EH (cell line): ENCODE results near the gene NCOR2.

Experiments used
- DNase-seq: peaks from one replicate; pipeline ENCODE4 v3.0.0-alpha.2; 2015; ENCODE audit warnings: low read depth

NCOR2 gene

DNA sequence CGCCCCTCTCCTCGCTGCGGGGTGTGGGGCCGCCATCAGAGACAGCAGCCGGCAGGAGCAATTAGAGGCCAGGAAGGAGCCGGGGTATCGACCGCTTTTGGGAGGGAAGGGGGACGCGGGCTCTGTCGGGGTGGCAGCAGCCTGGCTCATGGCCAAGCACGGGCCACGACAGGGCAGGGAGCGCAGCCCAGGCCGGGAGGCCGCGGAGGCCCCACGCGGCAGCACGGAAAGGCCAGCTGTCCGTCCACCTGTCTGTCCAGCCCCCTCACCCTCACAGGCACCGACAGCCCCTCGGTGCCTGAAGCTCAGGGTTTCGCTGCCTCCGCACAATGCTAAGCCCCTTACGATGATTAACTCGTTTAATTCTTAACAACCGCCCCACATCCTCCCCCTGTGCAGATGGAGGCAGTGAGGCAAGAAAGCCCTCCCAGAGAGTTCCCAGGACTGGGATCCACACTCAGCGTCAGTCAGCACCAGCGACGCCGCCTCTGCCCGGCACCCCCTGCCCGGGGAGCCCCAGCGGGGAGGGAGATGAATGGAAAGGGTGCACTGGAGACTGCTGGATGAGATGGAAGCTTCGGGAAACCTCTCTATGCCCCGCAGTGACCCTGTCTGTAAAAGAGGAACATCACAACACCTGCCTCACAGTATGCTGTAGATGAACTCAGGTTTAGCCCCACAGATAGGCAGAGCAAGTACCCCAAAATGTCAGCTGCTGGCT lies 23.7 kb downstream of the NCOR2 start:
- no peak for DNase-seq

DNA sequence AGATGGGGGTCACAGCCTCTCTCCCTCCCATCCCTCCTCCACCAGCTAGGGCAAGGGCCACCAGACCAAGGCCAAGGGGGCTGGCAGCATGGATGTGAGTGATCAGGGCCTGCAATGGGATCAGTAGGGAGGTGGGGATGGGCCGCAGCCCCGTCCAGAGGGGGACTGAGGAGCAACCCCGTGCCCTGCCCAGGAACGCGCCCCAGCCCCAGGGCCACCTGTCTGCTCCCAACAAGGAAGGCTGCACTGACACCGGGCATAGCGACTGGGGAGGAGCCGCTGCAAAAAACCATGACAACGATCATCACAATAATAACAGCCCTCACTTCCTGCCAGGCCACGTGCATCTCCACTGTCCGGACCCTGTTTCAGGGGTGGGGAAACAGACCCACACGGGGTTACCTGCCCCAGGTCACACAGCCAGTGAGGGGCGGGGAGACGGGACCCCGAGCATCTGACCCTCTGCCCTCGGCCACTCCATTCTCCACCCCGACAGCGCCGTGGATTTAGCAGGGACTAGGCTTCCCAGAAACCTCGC lies 24.3 kb downstream of the NCOR2 start:
- DNase-seq = peak; percentile 54

DNA sequence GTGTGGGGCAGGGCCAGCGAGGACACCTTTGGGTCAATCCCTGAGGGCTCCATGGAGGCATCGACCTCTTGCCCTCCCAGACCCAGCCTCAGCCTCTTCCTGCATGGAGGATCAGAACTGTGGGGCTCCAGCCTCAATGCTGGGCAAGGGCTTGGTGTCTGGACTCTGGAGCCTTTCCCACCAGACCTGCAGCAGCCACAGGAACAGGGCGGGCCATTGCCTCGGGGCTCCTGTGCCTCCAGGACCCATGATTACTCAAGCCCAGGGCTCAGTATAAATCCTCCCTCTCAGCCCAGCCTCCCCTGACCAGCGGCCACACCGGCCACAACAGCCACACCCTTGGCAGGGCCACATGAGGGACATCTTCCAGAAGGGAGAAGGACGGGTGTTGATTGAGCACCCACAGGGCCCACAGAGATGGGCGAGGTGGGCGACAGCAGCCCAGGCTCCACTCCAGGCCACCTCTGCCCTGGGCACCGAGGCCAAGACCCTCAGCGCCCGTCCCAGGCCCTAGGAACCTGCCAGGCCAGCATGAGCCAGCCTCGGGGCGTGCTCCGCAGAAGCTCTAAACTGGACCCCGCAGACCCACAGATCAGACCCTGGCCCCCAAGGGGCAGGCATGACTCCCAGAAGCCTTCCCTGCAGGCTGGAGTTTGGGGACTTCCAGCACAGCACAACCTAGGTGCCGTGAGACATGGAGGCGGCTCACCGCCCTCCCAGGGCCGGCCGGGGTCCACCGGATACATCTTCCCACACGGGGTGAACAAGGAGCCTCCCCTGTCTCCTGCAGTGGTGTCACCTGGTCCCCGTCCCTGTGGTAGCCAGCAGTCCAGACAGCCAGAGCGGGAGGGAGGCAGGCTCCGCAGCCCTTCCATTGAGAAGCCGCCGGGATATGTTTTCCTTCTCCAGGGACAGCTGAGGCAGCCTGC lies 25.1 kb downstream of the NCOR2 start:
- DNase-seq = no peak

GRCh38 chr12:124541322-124541721 lies 26.1 kb downstream of the NCOR2 start:
- no peak for DNase-seq

GRCh38 chr12:124539084-124540041 lies 28.0 kb downstream of the NCOR2 start:
- DNase-seq = no peak

GRCh38 chr12:124538194-124539082 lies 29.0 kb downstream of the NCOR2 start:
- DNase-seq = peak; percentile 48

DNA sequence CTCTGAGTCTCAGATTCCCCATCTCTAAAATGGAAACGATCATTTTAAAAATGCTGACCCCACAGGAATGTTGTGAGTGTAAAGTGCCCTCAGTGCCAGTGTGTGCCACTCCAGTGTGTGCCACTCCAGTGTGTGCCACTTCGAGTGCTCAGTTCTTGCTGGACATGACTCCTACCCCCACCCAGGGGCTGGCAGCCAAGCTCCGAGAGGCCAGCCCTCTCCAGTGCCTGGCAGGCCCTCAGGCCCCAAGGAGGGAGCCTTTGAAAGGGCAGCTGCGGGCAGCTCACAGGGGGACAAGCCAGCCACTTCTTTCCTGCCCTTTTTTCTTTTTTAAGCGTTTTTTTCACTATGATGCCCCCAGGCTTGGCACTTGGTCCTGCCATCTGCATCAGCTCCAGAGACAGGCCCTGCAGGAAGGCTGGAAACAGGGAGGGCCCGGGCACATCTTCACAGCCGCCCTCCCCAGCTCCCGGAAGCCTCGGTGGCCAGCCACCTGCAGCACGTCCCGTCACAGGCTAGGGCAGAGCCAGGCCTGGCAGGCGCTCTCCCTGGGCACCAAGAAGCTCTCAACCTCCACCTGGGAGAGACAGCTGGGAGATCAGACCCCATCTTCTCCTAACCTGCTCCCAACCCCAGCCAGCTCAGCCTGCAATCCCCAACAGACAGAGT lies 29.8 kb downstream of the NCOR2 start:
- DNase-seq = no peak

DNA sequence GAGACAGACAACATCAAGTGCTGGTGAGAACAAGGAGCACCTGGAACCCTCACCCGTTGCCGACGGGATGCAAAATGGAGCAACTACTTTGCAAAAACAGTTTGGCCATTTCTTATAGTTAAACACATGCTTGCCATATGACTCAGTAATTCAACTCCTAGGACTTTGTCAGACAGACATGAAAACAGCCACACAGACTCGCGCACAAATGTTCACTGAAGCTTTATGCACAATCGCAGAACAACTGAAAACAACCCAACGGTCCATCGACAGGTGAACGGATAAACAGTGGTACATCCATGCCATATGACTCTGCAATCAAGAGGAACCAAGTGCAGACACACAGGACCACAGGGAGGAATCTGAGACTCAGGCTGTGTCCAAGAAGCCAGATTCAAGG lies 30.8 kb downstream of the NCOR2 start:
- DNase-seq = peak; percentile 67

GRCh38 chr12:124534776-124535740 lies 32.4 kb downstream of the NCOR2 start:
- DNase-seq = no peak

DNA sequence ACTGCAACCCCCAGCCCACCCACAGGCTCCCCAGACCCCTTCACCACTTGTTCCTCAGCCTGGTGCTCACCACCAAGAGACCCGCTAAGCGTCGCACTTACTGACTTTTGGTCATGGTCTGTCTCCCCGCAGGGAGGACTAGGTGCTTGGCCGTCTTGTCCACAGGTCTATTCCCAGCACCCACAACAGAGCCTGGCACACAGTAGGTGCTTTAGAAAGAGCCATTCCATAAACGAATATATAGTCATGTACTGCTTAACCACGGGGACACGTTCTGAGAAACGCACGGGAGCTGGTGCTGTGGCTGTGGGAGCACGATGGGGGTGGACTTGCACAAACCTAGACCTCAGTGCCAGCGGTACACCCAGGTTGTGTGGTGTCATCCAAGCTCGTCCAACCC lies 34.0 kb downstream of the NCOR2 start:
- DNase-seq = no peak

DNA sequence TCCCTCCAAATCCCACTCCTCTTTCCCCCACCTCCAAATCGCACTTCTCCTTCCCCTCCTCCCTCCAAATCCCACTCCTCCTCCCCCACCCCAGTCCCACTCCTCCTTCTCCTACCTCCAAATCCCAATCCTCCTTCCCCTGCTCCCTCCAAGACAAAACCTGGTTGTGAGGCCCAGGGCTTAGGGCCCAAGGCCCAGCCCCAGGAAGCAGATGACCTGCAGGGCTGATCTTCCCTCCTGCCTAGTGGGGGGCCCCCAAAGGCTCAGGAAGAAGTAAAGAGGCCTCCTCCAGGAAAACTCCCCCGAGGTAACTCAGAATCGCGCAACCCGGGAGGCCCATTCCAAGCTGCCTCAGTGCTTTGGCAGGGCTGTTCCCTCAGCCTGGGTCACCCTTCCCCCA lies 34.4 kb downstream of the NCOR2 start:
- no peak for DNase-seq

DNA sequence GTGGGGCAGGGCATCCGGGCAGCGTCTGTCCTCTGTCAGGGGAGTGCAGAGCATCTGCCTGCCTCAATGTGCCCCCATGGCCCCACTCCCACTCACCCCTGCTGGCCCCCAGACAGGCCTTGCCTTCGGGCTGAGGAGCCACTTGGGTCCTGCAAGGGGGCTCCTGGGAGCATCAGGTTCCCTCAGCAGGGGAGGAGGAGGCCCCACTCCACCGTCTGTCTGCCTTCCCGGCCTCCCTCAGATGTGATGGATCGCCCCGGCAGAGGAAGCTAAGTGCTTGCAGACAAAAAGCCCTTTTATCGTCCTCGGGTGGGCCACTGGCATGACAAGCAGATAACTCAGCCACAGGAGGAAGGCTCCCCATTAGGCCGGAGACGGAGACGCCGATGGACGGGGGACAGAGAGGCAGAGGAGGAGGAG lies 35.1 kb downstream of the NCOR2 start:
- DNase-seq = no peak

- no peak for DNase-seq
Observed at GRCh38 chr12:124531906-124532305, 35.5 kb downstream of the NCOR2 start.

GRCh38 chr12:124531281-124531745 lies 36.1 kb downstream of the NCOR2 start:
- no peak for DNase-seq

DNA sequence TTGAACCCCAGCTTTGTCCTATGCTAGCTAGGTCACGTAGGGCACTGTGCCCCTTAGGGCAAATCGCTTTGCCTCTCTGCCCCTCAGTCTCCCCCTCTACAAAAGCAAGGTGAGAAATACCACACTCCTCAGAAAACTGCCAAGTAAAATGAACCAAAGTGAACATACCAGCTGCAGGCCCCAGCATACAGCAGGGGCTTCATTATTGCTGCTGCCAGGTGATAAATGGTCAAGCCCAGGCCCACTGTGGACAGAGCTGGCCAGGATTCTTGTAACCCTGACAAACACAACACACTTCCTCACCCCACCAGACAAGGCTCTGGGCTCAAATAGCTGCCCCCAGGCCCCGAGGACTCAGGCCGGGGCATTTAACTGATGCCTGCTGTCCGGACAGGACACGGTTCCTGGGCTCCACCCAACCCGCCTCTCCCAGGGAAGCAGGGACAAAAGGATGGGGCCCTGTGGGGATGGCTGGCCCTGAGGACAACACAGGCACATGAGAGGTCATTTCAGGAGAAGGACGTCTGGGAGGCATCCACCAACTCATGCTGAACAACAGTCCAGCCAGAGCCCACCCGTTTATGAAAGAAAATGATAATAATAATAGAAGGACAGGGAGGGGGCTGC lies 36.7 kb downstream of the NCOR2 start:
- no peak for DNase-seq

DNA sequence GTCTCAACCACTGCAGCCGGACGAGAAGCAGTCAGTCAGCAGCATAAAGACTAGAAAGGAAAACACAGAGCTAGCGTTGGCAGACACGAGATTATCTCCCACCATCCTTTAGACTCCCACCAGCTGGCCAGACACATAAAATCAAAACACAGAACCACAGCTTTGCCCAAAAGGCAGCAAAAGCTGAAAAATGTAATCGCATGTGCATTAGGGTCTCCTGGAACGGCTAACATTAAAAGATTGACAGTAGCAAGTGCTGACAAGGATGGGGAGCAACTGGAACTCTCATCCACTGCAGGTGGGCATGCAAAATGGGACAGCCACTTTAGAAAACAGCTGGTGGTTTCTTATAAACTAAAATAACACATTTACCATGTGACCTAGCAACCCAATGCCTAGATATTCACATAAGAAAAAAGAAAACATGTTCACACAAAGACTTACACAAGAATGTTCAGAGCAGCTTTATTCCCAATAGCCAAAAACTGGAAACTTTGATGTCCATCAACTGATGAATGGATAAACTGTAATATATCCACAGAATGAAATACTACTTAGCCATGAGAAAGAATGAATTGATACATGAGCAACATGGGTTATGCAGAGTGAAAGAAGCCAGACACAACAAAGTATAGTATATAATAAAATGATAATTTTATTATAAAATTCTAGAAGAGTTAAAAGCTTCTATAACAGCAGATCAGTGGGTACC lies 37.7 kb downstream of the NCOR2 start:
- DNase-seq = no peak

DNA sequence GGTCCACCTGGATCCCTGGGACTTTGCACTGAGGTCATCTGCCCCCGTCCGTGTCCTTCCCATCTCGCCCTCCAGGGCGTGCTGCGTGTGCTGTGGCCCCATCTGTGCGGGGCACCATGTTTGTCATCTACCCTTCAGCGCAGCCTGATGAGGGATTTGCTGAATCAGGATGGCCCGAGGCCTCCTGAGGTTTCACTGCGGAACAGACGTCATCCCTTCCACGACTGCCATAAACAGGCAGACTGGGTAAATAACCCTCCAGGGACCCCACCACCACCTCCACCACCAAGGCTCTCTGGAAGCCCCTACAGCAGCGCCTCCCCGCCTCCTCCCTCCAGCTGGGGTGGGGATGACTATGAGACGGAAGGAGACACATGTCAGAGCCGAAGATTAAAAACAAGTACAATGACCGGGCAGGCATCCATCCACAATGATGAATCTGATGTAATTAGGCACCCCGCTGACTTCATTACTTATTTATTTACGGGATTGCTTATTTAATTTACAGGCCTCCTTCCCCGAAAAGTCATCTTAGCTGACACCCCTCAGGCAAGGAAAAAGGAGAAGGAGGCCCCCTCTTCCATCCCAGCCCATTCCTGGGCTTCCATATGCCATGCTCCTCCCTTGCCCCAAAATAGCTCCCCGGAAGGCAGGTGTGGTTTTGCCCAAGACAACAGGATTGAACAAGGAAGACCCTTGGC lies 39.4 kb downstream of the NCOR2 start:
- DNase-seq = peak; percentile 84
